ENCODE measurements around the gene ZNF367.

ZNF367 gene

GRCh38 chr9:96388144-96388543, 30.0 kb downstream of the ZNF367 start:
- H3K4me1 ChIP-seq: peaks cover 3% of the 10 kb centered on the region
- H3K4me2 ChIP-seq (ENCODE audit: low read length): no peak overlapping the region
- TF ChIP-seq, protein P1, sequence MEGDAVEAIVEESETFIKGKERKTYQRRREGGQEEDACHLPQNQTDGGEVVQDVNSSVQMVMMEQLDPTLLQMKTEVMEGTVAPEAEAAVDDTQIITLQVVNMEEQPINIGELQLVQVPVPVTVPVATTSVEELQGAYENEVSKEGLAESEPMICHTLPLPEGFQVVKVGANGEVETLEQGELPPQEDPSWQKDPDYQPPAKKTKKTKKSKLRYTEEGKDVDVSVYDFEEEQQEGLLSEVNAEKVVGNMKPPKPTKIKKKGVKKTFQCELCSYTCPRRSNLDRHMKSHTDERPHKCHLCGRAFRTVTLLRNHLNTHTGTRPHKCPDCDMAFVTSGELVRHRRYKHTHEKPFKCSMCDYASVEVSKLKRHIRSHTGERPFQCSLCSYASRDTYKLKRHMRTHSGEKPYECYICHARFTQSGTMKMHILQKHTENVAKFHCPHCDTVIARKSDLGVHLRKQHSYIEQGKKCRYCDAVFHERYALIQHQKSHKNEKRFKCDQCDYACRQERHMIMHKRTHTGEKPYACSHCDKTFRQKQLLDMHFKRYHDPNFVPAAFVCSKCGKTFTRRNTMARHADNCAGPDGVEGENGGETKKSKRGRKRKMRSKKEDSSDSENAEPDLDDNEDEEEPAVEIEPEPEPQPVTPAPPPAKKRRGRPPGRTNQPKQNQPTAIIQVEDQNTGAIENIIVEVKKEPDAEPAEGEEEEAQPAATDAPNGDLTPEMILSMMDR (IDR thresholded peaks at IDR 0.05): no peak
- H3K36me3 ChIP-seq (ENCODE audit: control insufficient read depth, insufficient read depth, low read length): no peaks in the 10 kb centered on the region
- no peak overlapping the region for H3K4me3 ChIP-seq (ENCODE audit: low read depth, low read length)
- no peaks in the 10 kb centered on the region for H3K9me3 ChIP-seq (ENCODE audit: control insufficient read depth, low read length)
- no peak overlapping the region for H3K9ac ChIP-seq
- no peaks in the 10 kb centered on the region for H3K27me3 ChIP-seq (ENCODE audit: control insufficient read depth, insufficient read depth, low read length)
- no peaks in the 10 kb centered on the region for H3K79me2 ChIP-seq
- H2AFZ ChIP-seq: no peak overlapping the region
- no peak overlapping the region for H3K27ac ChIP-seq

DNA sequence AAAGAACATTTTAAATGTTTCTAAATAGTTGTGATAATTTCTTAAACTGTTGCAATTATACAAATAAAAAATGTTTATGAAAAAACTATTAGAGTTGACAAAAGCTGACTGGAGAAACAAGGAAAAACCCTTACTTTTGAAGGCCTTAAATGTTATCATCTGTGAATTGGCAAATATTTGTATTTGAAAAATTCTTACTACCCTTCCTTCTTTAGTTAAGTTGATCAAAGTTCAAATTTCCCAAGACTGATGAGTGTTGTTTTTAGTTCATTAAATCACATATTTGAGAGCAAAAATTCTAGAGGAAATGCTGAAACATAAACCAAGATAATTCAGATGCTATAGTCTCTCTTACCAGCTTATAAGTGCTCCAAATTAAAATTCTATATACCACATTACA, 32.0 kb downstream of the ZNF367 start:
- Histone ChIP-seq H3K36me3 (ENCODE audit: control insufficient read depth, insufficient read depth, low read length) (no peaks in the 10 kb centered on the region), H3K79me2 (no peaks in the 10 kb centered on the region), H3K4me3 (ENCODE audit: low read depth, low read length) (no peak overlapping the region), H3K9me3 (ENCODE audit: control insufficient read depth, low read length) (no peaks in the 10 kb centered on the region), H3K9ac (no peak overlapping the region), H3K4me2 (ENCODE audit: low read length) (no peak overlapping the region), H3K27me3 (ENCODE audit: control insufficient read depth, insufficient read depth, low read length) (no peaks in the 10 kb centered on the region), H2AFZ (no peak overlapping the region), H3K4me1 (peaks cover 3% of the 10 kb centered on the region), H3K27ac (no peak overlapping the region)
- TF ChIP-seq, protein P1 (IDR thresholded peaks at IDR 0.05): no peak

GRCh38 chr9:96383165-96383942, 34.8 kb downstream of the ZNF367 start, which contains the start of gene SLC35D2:
Gene SLC35D2 (minus strand): TSS chr9:96383711. CDS start chr9:96383634, 77 bp downstream.
- peaks cover 3% of the 10 kb centered on the region for H3K4me1 ChIP-seq
- no peaks in the 10 kb centered on the region for H3K9me3 ChIP-seq (ENCODE audit: control insufficient read depth, low read length)
- H3K36me3 ChIP-seq (ENCODE audit: control insufficient read depth, insufficient read depth, low read length): no peaks in the 10 kb centered on the region
- H3K4me2 ChIP-seq (ENCODE audit: low read length): peak within 1 kb of the TSS; percentile 75
- H3K4me3 ChIP-seq (ENCODE audit: low read depth, low read length): peak within 1 kb of the TSS; percentile 62
- H3K9ac ChIP-seq: no peak within 1 kb of the TSS
- TF ChIP-seq, protein P1 (IDR thresholded peaks at IDR 0.05): no peak
- no peaks in the 10 kb centered on the region for H3K27me3 ChIP-seq (ENCODE audit: control insufficient read depth, insufficient read depth, low read length)
- H3K27ac ChIP-seq: peak within 1 kb of the TSS; percentile 44
- H3K79me2 ChIP-seq: no peaks in the 10 kb centered on the region
- peak within 1 kb of the TSS; percentile 83 for H2AFZ ChIP-seq

- Histone ChIP-seq H3K4me1 (peaks cover 3% of the 10 kb centered on the region), H3K4me2 (ENCODE audit: low read length) (peak overlapping the region; percentile 75), H3K27me3 (ENCODE audit: control insufficient read depth, insufficient read depth, low read length) (no peaks in the 10 kb centered on the region), H3K9me3 (ENCODE audit: control insufficient read depth, low read length) (no peaks in the 10 kb centered on the region), H2AFZ (peak overlapping the region; percentile 79), H3K9ac (no peak overlapping the region), H3K27ac (peak overlapping the region; percentile 44), H3K79me2 (no peaks in the 10 kb centered on the region), H3K4me3 (ENCODE audit: low read depth, low read length) (peak overlapping the region; percentile 53), H3K36me3 (ENCODE audit: control insufficient read depth, insufficient read depth, low read length) (no peaks in the 10 kb centered on the region)
- TF ChIP-seq, protein P1 (IDR thresholded peaks at IDR 0.05): no peak
Measured at GRCh38 chr9:96382839-96383164, 35.4 kb downstream of the ZNF367 start.

GRCh38 chr9:96382175-96382574, 36.0 kb downstream of the ZNF367 start:
- H3K9ac ChIP-seq: no peak overlapping the region
- no peaks in the 10 kb centered on the region for H3K36me3 ChIP-seq (ENCODE audit: control insufficient read depth, insufficient read depth, low read length)
- peaks cover 3% of the 10 kb centered on the region for H3K4me1 ChIP-seq
- H3K4me3 ChIP-seq (ENCODE audit: low read depth, low read length): no peak overlapping the region
- no peaks in the 10 kb centered on the region for H3K9me3 ChIP-seq (ENCODE audit: control insufficient read depth, low read length)
- H3K27me3 ChIP-seq (ENCODE audit: control insufficient read depth, insufficient read depth, low read length): no peaks in the 10 kb centered on the region
- no peaks in the 10 kb centered on the region for H3K79me2 ChIP-seq
- TF ChIP-seq, protein P1 (IDR thresholded peaks at IDR 0.05): no peak
- H2AFZ ChIP-seq: no peak overlapping the region
- no peak overlapping the region for H3K27ac ChIP-seq
- H3K4me2 ChIP-seq (ENCODE audit: low read length): no peak overlapping the region

Data from parathyroid adenoma (tissue), 2 donors.